LHCN-M2 (cell line): Measurements from ENCODE around the gene BANP. TPM values are rescaled to one million over a fixed set of nuclear protein-coding genes. Genes with fewer than 3 reads are reported as not detected.
A peak's percentile ranks its signal among the peaks of the same experiment; 100 is the strongest.

Experiments
- DNase-seq: peaks from one replicate; pipeline ENCODE4 v3.0.0-alpha.2; 2012; ENCODE audit warnings: low read depth
- total RNA-seq: library from RNA; depleted of rRNA; stranded (reverse); fragments of >200 nt; gene quantifications from 2 replicates; pipeline ENCODE4 v1.2.3, GENCODE V29; 2014

The BANP gene
- total RNA-seq, 1 experiment from 2014 or later, result 20.5 TPM

DNA sequence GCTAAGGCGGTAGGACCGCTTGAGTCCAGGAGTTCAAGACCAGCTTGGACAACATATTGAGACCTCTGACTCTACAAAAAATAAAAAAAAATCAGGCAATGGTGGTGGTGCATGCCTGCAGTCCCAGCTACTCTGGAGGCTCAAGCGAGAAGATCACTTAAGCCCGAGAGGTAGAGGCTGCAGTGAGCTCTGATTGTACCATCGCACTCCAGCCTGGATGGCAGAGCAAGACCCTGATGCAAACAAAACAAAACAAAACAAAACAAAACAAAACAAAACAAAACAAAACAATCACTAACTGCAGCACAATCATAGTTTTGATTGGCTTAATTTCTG lies 2.5 kb upstream of the BANP start:
- DNase-seq, result no peak

DNA sequence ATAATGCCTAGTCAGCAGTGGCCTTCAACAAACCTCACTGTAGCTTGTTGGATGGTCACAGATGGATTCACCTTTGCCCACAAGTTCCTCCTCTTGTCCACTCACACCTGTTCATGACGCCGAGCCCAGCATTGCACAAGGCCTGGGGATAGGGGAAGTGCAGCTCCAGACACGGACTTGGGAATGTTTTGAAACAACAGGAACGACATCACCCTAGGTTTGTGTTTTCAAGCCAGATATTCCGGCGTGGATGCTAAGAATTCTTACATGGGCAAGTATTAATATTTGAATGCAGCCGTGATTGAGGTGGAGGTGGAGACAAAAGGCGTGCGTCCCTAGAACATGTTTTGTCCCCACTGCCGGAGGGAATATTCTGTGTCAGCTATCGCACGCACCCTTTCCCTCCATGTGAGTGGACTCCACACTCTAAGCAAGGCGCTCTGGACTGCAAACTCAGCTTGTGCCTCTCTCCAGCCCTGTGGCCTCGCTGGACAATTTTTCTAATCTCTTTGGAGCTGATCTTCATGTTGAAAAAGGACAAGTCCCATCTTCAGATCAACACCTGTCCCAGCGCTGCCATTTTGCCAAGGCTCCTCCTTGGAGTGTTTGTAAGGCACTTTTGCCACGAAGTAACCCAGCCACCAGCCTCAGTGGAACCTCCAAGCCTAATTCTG lies 2.0 kb upstream of the BANP start:
- no peak for DNase-seq

DNA sequence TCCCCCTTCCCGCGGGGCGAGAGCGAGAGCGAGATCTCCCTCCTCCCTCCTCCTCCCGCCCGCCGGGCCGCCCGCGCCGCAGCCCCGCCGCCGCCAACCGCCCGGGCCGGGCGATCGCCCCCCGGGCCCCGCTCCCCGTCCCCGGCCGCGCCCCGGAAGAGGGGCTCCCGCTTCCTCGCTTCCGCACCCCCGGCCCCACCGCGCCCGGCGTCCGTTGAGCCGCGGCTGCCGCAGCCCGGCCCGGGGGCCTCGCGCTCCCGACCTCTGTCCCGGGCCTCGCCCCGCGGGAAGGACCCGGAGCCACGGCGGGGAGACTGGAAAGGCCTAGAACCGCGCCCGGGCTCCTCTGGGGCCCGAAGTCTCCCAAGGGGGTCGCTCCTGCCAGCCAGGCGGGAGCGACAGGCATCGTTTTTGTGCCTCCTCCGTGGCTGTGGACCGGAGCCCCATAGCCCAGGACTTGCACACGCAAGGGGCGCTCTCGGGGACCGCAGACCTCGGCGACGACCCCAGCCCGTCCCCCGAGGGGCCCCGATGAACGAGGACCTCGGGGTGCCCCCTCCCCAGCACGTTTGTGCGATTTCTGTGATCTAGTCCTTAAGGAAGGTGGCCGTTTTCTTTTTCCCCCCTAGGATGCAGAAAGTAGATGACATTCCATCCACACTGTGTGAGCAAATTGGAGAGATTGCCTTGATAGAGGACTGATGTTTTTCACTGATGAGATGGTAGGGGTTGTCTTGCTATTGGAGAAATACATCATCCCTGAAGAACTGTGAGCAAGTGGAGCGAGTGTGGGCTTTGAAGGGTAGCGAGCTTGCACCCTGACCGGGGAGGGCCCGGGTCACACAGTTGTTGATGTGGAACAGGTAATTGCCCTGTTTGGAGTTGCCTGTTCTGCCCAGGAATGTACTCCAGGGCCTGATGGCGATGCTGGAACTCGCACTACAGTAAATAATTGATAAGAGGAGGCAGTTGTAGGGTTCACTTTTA lies 611 bp downstream of the BANP start:
- DNase-seq, result no peak

DNA sequence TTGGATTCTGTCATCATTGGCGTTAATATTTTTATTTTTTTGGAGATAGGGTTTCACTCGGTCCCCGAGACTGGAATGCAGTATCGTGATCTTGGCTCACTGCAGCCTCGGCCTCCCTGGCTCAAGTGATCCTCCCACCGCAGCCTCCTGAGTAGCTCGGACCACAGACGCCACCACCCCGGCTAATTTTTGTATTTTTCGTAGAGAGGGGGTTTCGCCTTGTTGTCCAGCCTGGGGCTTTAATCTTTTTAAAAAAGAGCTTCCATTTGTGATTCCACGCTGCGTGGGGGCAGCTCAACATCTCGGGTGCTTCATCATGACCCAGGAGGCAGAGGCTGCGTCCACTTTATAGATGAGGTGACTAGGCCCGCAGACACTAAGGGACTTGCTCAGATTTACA lies 1.5 kb downstream of the BANP start:
- no peak for DNase-seq

DNA sequence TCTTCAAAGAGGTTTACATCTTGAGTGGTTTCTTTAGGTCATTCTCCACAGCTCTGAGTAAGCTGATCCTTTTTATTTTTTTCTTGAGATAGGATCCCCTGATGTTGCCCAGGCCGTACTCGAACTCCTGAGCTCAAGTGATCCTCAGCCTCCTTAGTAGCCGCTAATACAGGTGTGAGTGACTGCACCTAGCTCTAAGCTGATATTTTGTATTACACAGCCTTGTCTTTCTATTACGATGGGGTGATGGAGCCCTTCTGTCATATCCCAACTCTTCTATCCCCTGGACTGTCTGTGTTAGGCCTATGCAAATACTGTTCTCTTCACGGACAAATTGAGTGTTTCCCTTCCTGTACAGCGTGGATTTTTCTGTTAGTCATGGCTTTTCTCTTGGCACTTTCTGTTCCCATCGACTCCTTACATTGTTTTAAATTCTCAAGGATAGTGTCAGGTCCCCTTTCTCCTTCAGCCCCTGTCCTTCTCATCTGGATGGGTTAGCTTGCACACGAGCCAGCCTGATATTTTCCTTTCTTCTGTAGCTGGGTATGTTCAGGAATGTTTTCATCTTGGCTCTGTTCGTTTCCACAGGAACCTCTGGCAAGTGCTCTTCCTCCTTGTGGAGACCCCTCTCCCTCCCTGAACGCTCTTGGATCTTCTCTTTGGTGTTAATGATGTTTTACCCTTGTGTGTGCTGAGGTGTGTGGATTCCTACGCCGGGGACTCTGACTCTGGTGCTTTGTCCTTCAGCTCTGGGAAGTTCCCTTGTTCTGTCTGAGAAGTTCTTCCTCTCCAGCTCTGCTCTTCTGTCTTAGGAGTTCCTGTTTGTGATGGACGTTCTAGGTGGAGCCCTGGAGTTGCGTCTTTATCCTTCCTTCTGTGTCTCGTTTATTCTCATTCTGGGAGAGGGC lies 2.3 kb downstream of the BANP start:
- no peak for DNase-seq

DNA sequence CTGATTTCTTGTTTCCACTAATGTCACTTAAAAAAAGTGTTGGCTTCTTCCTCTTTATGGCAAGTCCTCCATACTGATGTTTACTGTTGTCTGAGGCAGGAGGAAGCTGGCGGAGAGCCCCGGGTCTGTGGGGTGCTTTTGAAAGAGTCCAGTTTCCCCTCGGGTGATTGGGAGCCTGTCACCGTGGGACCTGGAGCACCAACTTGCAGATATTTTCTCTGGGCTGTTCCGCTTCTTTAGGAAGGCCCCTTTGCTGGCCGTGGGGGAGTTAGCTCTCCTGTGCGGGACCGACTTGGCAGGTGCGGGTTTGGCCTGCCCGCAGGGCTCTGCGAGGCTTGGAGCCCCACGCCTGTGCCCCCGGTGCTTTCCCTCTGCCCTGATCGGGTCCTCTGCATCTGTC lies 3.1 kb downstream of the BANP start:
- no peak for DNase-seq

DNA sequence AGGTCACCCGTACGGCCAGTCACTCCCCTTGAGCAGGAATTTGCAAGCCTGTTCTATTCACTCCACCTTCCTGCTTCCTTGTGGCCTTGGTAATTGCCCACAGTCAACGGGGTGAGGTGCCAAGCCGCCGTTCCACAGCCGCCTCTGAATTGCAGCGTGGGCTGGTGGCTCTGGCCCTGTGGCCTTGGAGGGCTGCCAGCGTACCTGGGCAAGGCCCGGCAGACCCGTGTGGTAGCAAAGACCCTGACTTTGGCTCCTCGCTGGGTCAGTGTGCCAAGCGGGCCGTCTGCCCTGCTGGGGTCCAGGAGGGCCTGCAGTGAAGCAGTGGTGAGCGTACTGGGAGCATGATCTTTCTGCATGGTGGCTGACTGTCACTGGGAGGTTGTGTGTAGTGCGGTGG lies 3.6 kb downstream of the BANP start:
- DNase-seq, result no peak

DNA sequence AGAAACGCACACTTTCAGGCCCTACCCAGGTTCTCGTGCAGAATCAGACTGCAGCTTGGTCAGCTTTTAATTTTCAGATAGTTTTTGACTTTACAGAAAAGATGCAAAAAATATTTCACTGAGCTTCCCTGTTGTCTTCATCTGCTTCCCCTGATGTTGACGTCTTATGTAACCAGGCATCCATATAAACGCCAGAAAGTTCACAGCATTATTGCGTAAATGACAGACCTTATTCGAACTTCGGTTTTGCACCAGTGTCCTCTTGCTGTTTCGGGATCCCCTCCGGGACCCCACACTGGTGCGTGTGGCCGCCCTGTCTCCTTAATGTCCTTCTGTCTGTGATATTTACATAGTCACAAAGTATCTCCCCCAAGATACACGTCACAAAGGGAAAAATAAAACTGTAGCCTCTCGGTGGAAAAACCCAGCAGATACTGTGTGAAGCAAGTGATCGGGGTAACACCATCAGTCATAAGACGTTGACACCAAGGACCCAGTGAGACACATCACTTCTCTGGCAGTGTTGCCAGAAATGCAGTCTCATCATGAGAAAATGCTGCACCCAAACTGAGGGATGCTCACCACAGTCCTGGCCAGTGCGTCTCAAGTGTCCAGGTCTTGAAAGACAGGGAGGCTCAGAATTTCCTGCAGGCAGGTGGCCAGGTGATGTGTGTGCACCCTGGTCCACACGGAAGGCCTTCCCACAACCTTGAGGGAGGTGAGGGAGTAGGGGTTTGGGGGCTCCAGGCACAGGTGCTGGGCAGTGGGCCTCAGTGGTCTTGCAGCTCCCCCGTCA lies 4.3 kb downstream of the BANP start:
- no peak for DNase-seq

DNA sequence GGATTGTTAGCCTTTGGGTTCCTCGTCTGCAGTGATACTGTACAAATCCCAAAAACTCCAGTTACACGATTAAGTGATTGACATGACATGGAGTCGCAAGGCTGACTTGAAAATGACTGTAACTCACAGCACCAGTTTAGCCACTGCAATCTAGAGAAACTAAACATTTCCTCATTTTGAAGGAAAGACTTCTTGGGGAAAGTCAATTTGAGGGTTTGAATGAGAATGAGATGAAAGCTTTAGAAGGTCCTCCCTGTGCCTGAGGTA lies 4.8 kb downstream of the BANP start:
- no peak for DNase-seq

DNA sequence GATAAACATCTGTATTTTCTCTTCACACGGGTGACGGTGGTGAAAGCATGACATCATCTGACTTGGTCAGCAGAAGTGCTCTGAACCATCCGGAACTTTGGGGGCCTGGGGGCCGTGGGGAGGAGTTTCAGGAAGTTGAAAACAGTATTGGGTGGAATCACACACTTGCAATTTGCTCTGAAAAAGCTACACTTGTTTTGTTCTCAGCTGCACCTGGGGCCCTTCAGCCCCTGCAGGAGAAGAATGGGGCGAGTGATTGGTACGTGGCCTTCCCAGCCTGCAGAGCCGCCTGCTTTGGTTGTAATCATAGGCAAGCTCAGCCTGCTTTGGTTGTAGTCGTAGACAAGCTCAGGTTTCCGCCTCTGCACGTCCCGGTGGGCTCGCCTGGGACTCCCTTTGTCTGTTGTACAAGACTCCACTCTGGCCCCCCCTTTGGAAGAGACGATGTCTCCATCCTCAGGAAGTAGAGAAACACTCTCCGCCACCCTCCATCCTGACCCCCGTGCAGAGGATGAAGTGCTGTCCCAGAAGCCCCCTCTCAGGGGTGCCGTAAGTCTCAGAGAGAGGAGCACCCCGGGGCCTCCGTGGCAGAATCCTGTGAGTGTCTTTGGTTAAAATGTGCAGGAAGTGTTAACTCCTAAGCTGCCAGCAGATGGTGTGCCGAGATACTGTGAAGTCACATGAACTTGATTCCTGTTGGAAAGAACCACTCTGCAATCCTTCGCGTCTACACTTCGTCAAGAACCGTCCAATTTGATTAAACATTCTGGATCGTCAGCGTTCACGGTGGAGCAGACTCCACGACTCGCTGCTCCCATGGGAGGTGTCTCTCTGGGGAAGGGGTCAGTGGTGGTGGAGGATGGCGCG lies 5.4 kb downstream of the BANP start:
- DNase-seq, result peak; percentile 29

DNA sequence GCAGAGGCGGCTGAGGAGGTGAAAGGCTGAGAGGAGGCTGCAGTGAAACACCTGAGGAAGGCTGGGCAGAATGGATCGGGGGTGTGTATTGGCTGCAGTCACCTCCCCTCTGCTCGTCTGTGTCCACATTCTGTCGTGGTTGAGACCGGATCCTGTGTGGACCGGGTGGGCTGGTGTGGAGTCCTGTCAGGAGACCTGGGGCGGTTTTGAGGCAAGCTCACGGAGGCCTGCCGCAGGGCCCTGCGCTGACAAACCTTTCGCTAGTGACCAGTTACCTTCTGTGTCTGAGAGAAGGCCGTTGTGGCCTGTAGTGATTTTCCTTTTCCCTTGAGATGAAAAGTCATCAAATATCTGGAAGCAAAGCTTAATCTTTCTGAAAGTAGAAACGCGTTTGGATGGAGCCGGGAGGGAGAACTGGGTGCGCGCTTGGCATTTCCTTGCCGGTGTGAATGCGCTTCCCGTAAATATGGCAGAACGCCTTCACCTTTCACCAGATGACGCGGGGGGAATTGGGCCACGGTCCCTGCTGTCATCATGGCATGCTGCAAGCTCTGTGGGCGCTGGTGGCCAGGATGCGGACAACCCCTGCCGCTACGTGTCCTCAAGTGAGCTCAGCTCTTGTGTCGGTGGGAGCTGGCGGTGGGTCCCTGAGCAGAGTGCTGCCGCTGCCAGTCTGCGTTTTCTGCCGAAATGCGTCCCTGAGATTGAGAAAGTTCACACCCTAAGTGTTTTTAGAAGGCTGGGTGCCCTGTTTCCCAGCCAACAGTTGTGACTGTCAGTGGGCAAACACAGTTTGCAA lies 6.3 kb downstream of the BANP start:
- no peak for DNase-seq

DNA sequence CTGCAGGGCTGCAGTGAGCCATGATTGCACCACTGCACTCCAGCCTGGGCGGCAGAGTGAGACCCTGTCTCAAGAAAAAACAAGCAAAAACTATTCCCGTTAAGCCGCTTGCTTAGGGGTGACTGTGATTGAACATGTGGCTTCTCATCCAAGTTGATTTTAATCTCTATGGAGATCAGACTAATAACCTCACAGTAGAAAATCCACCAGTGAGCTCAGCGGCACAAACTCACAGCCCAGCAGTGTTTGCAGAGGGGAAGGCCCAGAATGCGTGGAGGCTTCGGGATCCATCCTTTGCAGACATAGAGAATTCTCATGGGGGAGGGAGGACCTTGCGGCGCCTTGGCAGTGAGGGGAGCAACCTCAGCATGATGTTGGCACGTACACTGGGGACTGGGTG lies 7.4 kb downstream of the BANP start:
- no peak for DNase-seq

DNA sequence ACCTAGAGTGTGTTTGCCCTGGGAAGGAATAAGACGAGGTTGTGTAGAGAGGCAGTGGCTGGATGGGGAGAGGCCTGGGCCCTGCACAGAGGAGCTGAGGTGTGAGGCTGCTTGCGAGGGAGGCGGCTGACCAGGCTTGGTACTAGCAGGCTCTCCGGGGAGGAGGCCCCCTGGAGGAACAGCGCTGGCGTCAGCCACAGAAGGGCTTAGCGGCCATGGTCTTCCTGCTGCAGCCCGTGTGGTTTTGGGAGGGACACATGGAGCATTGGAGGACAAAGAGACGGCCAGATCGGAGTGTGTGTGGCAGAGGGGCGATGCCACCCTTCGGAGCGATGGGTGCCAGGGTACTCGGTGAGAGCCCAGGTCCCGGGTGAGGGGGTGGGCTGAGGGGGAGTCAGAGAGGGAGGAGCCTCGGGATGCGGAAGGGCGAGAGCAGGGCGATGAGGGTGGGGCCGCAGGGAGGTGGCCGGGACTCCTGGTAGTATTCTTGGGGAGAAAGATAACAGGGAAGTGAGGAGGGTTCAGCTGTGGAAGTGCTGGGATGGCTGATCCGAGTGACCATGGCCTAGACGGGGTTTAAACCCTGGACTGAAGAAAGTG lies 8.3 kb downstream of the BANP start:
- no peak for DNase-seq

DNA sequence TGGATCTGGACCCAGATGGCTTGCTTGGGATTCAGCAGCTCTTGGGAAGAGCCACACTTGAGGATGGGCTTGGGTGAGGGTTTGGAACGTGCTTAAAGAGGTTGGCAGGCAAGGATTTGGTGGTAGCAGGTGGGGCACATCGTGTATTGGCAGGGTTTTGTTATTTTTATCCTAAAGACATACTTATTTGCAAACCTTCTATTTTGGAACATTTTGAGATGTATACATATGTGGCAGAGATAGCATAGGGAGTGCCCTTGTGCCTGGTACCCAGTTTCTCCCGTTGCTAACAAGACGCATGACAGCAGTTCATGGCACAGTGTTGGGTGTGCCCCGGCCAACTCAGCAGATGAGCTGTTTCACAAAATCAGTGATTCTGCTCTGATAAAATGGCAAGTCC lies 9.1 kb downstream of the BANP start:
- DNase-seq, result no peak

DNA sequence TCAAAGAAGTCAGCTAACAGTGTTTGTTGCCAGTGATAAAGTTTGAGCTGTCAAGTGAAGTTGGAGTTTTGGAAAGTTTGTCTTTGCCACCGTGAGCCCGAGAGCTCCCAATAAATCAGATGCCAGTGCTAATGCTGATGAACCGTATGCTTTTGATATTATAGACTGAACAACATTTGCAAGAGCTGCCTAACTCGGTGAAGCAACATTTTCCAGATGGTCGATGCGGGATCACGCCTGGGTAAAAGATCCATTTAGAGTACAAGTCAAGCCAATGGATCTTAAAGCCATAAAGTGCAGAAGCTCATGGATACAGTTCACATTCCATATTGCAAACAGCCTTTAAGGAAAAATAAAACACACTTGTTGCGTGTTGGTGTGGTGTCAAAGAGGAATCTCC lies 9.6 kb downstream of the BANP start:
- no peak for DNase-seq

DNA sequence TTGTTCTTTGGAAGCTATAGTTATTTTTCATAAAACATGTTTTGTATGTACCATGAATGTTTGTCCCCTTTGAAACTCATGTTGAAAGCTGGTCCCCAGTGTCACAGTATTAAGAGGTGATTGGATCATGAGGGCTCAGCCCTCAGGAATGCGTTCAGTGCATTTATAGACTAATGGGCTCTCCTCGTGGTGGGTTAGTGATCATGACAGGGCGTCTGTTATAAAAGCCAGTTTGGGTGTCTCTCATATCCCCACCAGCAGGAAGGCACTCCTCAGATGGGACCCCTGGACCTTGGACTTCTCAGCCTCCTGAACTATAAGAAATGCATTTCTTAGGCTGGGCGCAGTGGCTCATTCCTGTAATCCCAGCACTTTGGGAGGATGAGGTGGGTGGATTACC lies 10.4 kb downstream of the BANP start:
- no peak for DNase-seq

DNA sequence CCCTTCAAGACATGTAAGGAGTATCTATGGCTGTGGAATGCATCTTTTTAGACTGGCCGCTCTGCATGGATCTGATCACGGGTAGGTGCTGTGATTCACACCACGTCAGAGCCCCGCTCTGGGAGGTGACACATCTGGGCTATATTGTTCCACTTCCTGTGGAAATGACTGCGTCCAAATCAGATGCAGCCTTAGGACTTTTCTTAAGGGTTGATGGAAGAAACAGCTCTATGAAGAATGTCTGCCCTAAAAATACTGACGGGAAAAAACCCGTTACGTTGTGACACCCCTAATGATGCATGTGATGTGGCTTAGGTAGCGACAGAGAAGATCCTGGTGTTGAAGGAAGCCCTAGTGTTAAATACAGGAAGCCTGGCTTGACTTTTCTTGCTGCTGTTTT lies 12.2 kb downstream of the BANP start:
- DNase-seq, result peak; percentile 55

DNA sequence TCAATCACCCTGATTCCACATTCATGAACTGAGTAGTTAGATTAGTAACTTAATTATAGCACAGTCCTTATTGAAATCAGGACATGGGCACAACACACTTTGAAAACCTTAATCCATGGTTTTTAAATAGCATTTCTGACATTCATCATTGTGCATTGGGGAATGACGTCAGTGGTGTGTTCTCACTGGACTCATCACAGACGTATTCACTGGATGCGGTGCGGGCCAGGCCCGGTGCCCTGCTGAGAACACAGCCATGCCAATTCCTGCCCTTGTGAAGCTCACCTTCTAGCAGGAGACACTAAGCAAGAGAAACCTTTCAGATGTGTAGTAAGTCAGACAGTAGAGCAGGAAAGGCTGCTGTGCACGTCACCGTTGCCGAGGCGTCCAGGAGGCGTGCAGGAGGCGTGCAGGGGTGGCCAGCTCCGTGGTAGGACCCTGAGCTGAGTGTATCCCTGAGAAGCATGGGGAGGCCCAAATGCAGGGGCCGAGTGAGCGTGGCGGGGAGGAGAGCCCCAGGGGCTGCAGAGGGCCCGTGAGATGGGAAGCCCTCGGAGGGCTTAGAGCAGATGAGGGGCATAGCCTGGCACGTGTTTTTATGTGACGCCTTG lies 12.9 kb downstream of the BANP start:
- no peak for DNase-seq

DNA sequence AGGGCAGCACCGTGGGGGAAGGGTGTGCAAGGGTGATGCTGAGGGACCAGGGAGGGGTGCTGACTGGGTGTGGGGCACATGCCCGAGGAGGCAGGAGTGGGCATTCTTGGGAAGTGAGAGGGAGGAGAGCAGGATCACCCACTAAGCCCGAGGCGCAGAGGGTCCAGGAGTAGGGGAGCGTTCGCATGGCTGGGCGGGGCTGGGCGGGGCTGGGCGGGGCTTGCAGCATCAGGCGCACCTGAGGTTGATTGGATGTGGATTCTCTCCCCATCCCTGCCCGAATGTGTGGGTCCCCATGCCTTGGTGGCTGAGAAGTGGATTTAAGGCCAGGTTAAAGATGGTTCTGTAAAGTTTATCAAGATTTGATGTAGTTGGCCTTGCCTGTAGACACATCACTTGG lies 14.2 kb downstream of the BANP start:
- DNase-seq, result no peak
